ENCODE results near the gene BSPRY. TPM values are rescaled to one million over a fixed set of nuclear protein-coding genes. Genes with fewer than 3 reads are reported as not detected.
"Not testable (repeated sequence)": the region's sequence is repeated elsewhere in the genome, so short reads cannot be mapped to it uniquely, and the experiment has no call there.

The BSPRY gene
- total RNA-seq, 1 donor from 2014 or later: 0.37 TPM

DNA sequence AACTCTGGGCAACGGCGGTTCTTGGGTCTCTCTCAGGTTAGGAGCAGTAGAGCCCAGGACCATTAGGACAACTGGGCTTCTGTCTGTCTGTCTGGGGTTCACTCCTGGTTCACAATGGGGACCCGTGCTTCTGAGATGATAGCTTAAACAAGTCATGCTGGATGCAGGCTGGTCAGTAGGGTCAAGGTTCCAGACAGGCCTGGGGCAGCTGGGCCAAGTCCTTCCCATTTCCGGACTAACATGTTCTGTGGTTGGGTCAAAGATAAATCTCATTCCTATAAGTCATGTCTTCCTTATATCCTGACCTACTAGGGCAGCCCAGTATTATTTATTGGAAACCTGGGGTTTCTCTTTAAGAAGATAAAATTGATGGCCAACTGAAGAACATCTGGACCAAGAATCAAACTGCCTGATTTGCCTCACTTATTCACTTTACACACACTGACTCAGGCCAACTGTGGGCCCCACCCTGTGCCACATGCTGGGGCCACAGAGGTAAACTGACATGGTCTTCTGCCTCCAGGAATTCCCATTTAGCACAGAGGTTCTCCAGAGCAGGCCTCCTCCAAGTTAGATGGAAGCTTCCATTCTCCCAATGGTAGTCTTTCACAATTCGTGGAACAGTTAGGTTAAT lies 19.1 kb downstream of the BSPRY start:
- ATAC-seq: no peak
- no peak for DNase-seq
- intact Hi-C loops (cut with micrococcal nuclease): no loop called here

GRCh38 chr9:113368982-113369854 lies 19.9 kb downstream of the BSPRY start:
- intact Hi-C loops (cut with micrococcal nuclease): no loop called here
- DNase-seq (peak; percentile 49), ATAC-seq (peak; percentile 64)

GRCh38 chr9:113369855-113370140 lies 20.5 kb downstream of the BSPRY start:
- intact Hi-C loops (cut with micrococcal nuclease): no loop called here
- DNase-seq (no peak), ATAC-seq (no peak)

DNA sequence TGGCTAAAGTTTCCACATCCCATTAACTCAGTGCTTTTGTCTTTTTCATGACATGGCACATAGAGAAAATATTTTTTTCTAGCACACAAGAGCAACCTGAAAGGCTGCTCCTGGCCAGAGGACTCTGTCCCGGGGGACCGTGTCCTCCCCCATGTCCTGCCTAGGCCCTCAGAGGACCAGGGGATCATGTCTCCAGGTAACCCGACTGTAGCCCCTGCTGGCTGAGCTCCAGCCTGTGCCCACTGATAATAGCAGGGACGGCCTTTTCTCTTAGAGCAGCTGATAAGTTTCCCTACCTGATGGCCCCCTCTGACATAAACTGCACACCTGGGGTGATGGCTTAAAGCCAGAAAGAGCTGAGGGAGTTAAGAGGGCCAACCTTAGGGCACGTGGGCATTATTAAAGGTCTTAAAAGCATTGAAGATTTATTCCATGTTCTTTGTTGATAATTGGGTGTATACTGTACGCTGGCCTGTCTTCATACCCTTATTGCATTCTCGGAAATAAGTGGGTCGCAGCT lies 21.5 kb downstream of the BSPRY start:
- intact Hi-C loops (cut with micrococcal nuclease): no loop called here
- no peak for DNase-seq
- ATAC-seq: no peak

DNA sequence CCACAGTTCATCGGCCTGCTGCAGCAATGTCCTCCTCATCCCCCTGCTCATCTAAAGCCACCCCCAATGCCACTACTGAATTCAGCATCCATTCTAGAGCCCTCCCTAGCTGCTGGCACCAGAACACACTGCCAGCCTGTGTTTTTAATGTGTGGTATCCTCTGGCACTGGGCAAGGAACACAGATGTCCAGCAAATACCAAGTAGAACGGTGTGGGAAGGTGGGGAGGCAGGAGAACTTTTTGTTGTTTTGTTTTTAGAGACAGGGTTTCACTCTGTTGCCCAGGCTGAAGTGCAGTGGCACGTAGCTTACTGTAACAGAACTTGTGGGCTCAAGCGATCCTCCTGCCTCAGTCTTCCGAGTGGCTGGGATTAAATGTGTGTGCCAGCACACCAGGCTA lies 22.7 kb downstream of the BSPRY start:
- intact Hi-C loops (cut with micrococcal nuclease): no loop called here
- ATAC-seq (no peak), DNase-seq (no peak)

GRCh38 chr9:113373256-113373655 lies 23.9 kb downstream of the BSPRY start:
- no peak for DNase-seq
- intact Hi-C loops (cut with micrococcal nuclease): no loop called here
- ATAC-seq: no peak

DNA sequence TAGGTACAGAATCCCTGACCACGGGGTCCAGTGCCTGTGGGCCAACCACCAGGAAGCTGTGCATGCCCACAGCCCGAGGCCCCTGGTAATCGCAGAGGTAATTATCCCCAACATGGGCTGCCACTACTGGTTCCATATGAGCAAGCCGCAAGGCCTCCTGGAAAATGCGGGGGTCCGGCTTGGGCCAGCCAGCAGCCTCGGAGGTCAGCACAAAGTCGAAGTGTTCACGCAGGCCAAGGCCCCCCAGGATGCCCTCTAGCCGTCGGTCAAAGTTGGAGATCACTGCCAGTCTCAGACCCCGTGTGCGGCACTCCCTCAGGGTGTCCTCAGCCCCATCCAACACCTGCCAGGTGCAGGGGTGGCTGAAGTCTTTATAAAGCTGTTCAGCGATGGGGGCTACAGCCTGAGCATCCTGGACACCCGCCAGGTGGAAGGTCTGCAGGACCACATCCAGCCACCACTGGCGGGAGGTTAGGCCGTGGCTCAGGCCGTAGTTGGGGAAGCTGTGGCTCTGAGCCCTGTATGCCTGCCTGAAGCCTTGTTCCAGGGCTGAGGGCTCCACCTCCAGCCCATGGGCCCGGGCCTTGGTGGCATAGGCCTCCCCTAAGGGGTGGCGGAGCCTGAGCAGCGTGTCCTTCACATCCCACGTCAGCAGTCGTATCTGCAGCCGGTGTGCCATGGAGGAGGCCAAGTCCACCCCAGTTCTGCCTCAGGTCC lies 24.5 kb downstream of the BSPRY start:
- ATAC-seq (no peak), DNase-seq (no peak)
- intact Hi-C loops (cut with micrococcal nuclease): no loop called here

DNA sequence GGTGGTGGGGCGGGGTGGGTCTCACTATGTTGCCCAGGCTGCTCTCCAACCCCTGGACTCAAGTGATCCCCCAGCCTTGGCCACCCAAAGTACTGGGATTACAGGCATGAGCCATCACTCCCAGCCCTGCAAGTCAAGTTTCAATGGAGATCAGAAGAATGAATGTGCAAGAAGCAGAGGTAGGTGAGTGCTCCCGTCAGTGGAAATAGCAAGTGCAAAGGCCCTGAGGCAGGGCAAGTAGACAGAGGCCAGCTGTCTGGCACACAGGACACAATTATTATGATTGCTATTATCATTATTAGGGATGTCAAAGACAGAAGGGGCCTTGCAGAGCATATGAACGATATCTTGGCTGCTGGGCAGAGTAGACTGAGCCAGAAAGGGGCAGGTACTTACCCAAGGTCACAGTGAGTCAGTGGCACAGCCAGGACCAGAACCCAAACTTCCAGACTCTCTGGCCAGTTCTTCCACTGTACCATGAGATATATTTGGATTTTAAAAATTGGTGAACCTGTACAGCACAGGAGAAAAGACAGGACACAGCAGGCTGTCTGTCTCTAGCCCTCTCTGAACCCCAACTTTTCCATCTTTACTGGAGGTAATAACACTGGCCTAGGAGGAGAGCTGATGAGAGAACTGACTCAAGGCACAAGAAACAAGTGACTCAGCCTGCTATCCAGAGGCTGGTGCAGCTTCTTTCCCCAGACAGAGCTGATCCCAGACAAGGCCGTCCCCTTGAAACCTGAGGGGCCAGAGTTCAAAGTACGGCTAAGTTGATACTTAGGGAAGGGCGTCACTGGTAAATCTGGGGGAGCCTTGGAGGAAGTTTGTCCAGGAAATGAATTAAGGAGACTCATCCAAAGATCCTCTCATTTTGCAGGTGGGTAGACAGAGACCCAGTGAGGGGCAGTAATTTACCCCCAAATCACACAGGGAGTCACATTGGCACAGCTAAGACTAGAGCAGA lies 26.0 kb downstream of the BSPRY start:
- no peak for DNase-seq
- no peak for ATAC-seq
- intact Hi-C loops (cut with micrococcal nuclease): no loop called here

DNA sequence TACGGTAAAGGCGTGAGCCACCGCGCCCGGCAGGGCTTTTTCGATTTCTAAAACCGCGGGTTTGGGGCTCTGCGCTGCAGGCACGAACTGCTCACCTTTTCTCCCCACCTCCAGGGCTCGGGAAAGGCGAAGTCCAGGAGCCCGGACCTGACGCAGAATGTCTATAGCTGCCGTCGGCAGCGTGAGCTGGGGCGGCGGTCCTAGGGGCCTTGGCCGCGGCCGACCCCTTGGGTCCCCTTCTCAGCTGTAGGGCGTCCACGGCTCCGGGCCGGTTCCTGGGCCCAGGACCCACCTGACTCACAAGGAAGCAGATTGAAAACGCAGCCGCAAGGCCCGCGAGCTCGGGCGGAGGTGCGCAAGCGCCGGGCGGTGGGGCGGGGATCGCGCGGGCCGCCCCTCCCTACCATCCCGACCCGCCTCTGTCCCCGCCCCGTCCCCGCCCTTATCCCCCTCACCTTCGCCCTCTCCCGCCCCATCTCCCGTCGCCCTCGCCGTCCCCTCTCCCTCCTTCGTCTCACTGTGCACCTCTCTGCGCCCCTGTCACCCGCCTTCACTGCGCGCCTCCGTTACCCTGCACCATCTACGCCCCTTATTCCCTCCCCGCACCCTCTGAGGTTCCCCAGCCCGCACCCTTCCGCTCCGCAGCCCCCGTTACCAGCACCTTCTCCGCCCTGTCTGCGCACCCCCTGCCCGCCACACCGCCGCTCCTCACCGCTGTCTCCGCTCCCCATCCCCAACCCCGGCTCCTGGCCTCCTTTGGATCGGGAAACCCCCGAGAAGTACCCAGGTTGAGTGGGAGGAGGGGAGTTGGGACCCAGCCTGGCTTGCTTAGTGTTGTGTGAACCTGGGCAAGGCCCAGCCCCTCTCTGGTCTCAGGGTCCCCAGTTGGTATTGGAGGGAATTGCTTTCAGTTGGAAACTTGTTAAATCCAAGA lies 27.6 kb downstream of the BSPRY start, which contains the start of gene HDHD3:
Gene HDHD3, minus strand, starts transcription at position 353 of the 934 bp plus-strand sequence. CDS start 2,632 bp downstream, outside the sequence.
- intact Hi-C loops (cut with micrococcal nuclease): no loop called here
- DNase-seq (peak; percentile 72), ATAC-seq (peak; percentile 92)

- ATAC-seq; intact Hi-C loops (cut with micrococcal nuclease); DNase-seq: not testable (repeated sequence)
These were observed 29.9 kb downstream of the BSPRY start for GRCh38 chr9:113379094-113379828.

- ATAC-seq: not testable (repeated sequence)
These were observed 30.5 kb downstream of the BSPRY start for GRCh38 chr9:113379829-113380210.

DNA sequence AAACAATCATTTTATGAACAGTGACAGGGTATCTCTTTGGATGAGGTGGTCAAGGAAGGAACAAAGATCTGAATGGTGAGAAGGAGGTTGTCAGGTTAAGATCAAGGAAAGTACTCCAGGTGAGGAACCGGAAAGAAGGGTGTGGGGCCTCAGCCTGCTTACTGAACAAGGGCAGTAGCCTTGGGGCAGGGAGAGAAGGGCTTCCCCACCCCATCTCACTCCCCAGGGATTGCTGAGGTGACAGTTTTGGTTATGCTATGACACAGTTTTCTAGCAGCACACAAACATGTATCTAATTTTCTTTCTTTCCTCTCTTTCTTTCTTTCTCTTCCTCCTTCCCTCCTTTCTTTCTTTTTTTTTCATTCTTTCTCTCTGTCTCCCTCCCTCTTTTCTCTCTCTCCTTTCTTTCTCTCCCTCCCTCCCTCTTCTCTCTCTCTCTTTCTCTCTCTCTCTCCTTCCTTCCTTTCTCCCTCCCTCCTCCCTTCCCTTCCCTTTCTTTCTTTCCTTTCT lies 31.6 kb downstream of the BSPRY start:
- ATAC-seq: no peak
- DNase-seq: no peak
- intact Hi-C loops (cut with micrococcal nuclease): no loop called here

More at GRCh38 chr9:113379829-113380210, 30.5 kb downstream of the BSPRY start:
- DNase-seq; intact Hi-C loops (cut with micrococcal nuclease): not testable (repeated sequence)

DNA sequence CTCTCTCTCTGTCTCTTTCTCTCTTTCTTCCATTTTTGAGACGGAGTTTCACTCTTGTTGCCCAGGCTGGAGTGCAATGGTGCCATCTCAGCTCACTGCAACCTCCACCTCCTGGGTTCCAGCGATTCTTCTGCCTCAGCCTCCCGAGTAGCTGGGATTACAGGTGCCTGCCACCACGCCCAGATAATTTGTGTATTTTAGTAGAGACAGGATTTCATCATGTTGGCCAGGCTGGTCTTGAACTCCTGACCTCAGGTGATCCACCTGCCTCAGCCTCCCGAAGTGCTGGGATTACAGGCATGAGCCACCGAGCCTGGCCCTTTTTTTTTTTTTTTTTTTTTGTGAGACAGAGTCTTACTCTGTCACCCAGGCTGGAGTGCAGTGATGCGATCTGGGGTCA lies 32.1 kb downstream of the BSPRY start:
- DNase-seq; ATAC-seq; intact Hi-C loops (cut with micrococcal nuclease): not testable (repeated sequence)

DNA sequence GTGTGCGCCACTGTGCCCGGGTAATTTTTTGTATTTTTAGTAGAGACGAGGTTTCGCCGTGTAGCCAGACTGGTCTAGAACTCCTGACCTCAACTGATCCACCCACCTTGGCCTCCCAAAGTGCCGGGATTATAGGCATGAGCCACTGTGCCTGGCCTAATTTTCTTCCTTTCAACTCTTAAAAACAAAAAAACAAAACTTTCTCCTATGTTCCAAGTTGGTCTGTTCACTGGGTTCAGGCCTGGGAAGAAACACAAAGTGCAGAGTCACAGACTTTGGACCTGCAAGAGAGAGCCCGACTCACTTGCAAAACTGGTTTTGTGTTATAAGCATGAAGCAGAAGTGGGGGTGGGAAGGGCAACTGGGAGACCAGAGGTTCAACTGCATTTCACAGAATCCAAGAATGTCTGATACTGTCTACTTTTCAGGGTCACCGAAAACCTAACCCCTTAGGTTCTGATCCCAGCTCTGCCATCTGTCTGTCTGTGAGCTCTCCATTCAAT lies 32.6 kb downstream of the BSPRY start:
- intact Hi-C loops (cut with micrococcal nuclease): no loop called here
- DNase-seq: no peak
- no peak for ATAC-seq

DNA sequence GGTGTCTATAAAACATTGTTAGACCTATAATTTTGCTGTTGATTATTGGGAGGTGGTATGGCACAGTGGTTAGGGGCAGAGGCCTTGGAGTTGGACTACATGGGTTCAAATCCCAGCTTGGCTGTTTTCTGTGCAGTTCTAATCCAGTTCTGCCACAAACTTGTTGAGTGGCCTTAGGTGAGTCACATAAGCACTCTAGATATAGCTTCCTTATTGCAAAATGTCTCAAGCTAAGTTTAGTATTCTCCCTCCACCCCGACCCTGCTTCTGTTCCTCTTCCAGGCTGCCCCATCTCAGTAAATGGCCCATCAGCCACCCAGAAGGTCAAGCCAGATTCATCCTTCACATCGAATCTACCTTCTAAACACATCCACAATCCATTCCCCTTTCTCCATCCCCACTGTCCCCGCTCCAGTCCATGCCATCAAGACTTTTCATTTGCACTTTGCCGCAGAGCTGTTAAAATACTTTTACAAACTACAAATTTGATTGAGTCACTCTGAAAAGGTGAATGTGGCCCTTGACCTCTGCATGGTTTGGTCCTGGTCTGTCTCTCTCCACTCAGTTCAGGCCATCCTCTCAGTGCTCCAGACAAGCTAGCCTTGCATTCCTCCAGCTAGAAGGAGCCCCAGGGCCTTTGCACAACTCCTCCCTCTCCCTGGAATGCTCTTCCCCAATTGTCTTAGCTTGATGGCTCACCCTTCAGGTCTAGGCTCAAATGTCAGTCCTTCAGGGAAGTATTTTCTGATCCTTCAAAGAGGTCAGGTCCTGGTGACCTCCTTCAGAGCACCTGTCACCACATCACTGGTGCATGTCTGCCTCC lies 37.4 kb downstream of the BSPRY start:
- intact Hi-C loops (cut with micrococcal nuclease): no loop called here
- ATAC-seq: no peak
- DNase-seq: no peak
